H1 (cell line): Measurements from ENCODE around the gene DGAT2. TPM values are rescaled to one million over a fixed set of nuclear protein-coding genes. Genes with fewer than 3 reads are reported as not detected.

Source experiments
- ATF3 ChIP-seq: IDR thresholded peaks from 2 replicates; pipeline ENCODE4 v1.6.1; 2011; ENCODE audit warnings: low read depth, mild to moderate bottlenecking, low read length; ENCODE audit not compliant: insufficient read depth
- FOSL1 ChIP-seq: IDR thresholded peaks from 2 replicates; pipeline ENCODE4 v1.6.1; 2011; ENCODE audit warnings: mild to moderate bottlenecking, low read depth, low read length, moderate library complexity; ENCODE audit not compliant: insufficient read depth
- GABPA ChIP-seq: IDR thresholded peaks from 2 replicates; pipeline ENCODE4 v1.6.1; 2011; ENCODE audit warnings: mild to moderate bottlenecking, low read length, moderate library complexity, borderline replicate concordance; ENCODE audit not compliant: insufficient read depth
- GTF2F1 ChIP-seq: IDR thresholded peaks from 2 replicates; pipeline ENCODE4 v1.6.1; 2012; ENCODE audit warnings: low read depth, low read length, improper control_type of control experiment, borderline replicate concordance
- HDAC2 ChIP-seq, 2 experiments: fragments of 300-600 bp in 1 of 2; sonication (generic) in 1 of 2; IDR thresholded peaks; 2 replicates each; pipeline ENCODE4 v1.6.1; 2011 to 2012; ENCODE audit warnings: low read depth in 2 of 2, low read length in 2 of 2, mild to moderate bottlenecking in 2 of 2, moderate library complexity in 2 of 2, borderline replicate concordance in 1 of 2, inconsistent platforms in 1 of 2
- HDAC6 ChIP-seq: IDR thresholded peaks from one replicate; pipeline ENCODE4 v1.7.1; 2012; ENCODE audit warnings: low read depth, mild to moderate bottlenecking, inconsistent platforms, low read length, moderate library complexity
- MAFK ChIP-seq: IDR thresholded peaks from 2 replicates; pipeline ENCODE4 v1.6.1; 2012; ENCODE audit warnings: low read depth, mild to moderate bottlenecking, improper control_type of control experiment, low read length
- POLR2A ChIP-seq, 2 experiments: IDR thresholded peaks; 1 replicate in 1 of 2; 2 replicates in 1 of 2; pipeline ENCODE4 v1.6.1; 2011; ENCODE audit warnings: low read depth in 2 of 2, low read length in 2 of 2, mild to moderate bottlenecking in 2 of 2; ENCODE audit errors: control extremely low read depth in 1 of 2
- RBBP5 ChIP-seq: IDR thresholded peaks from 2 replicates; pipeline ENCODE4 v1.7.1; 2012; ENCODE audit warnings: low read depth, mild to moderate bottlenecking, inconsistent platforms, low read length, moderate library complexity, borderline replicate concordance
- polyA plus RNA-seq, 7 experiments: library from polyadenylated mRNA; depleted of rRNA in 3 of 7; stranded (reverse) in 5 of 7; unstranded in 2 of 7; fragments of >200 nt in 5 of 7; fragments of 200-250 nt in 2 of 7; gene quantifications; 1 replicate in 5 of 7; 2 replicates in 1 of 7; 4 replicates in 1 of 7; pipeline versions ENCODE4 v1.2.1 to v1.2.3, GENCODE V29; 2011 to 2013; ENCODE audit warnings: missing spikeins in 2 of 7, mixed read lengths in 2 of 7
- total RNA-seq: library from RNA; stranded (reverse); fragmentation: NEBNext Ultra II Directional; extraction: Animal tissue kit (Norgen Biotek cat#: 25700); gene quantifications from 2 replicates; pipeline ENCODE4 v1.2.1, GENCODE V29; 2021

DGAT2 gene
- total and polyA plus RNA-seq, 2 of the 8 experiments (the other 6 are each of a cell fraction or from before 2014, with no cell fraction given), result 3.2 to 5.9 TPM

GRCh38 chr11:75811485-75811884, 42.9 kb downstream of the DGAT2 start (continued):
- TF ChIP-seq GABPA (no peak), FOSL1 (no peak), POLR2A (IDR thresholded peaks at IDR 0.05; ENCODE audit: control extremely low read depth in 1 of 2, low read depth in 2 of 2, low read length in 2 of 2) (no peak), ATF3 (no peak), HDAC2 (IDR thresholded peaks at IDR 0.05; ENCODE audit: borderline replicate concordance in 1 of 2, low read depth in 2 of 2, low read length in 2 of 2) (no peak), GTF2F1 (no peak), RBBP5 (no peak), MAFK (no peak), HDAC6 (no peak)
- TF ChIP-seq, all 59 proteins: peak for 0
